22Rv1 (cell line): Measurements from ENCODE around the gene ZNF608.

ENCODE experiments used
- CTCF ChIP-seq: fragments of 450-650 bp; IDR thresholded peaks from 2 replicates; pipeline ENCODE4 v1.5.1; 2017; ENCODE audit warnings: mild to moderate bottlenecking
- ZFX ChIP-seq: fragments of 450-650 bp; IDR thresholded peaks from 2 replicates; pipeline ENCODE4 v1.6.1; 2017; ENCODE audit warnings: antibody characterized with exemption, borderline replicate concordance

- TF ChIP-seq CTCF = no peak
- no peak for TF ChIP-seq ZFX
Observed at GRCh38 chr5:124706729-124707361, 39.6 kb downstream of the ZNF608 start.
